Hepatocyte (in vitro differentiated cells): Measurements from ENCODE around the gene SEMA5A.

ENCODE experiments used
- EZH2 ChIP-seq: fragments of 200-600 bp; sonication (generic); IDR thresholded peaks from 2 replicates; pipeline ENCODE4 v1.6.1; 2016; ENCODE audit warnings: antibody characterized with exemption, mild to moderate bottlenecking, borderline replicate concordance
- TF ChIP-seq, protein P1 (sequence below): fragments of 200-600 bp; sonication (generic); IDR thresholded peaks from 2 replicates; pipeline ENCODE4 v1.5.1; 2016; ENCODE audit warnings: antibody characterized with exemption, mild to moderate bottlenecking; ENCODE audit not compliant: poor library complexity

DNA sequence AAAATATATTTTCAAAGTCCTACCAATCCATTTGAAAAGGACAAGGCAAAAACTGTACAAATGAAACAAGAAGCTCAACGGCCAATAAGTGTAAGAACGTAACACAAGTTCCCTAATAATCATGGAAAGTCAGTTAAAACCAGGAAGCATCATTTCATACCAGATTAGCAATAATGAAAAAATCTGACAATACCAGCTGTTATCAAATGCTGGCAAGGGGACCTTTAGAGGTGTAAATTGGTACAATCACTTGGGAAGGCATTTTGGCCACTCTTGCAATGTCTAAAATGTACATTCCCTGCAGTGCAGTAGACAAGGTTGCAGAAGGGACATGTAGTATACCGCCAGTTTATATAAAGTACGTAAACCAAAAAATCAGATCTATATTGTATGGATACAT, 10.1 kb upstream of the SEMA5A start:
- TF ChIP-seq, protein P1, sequence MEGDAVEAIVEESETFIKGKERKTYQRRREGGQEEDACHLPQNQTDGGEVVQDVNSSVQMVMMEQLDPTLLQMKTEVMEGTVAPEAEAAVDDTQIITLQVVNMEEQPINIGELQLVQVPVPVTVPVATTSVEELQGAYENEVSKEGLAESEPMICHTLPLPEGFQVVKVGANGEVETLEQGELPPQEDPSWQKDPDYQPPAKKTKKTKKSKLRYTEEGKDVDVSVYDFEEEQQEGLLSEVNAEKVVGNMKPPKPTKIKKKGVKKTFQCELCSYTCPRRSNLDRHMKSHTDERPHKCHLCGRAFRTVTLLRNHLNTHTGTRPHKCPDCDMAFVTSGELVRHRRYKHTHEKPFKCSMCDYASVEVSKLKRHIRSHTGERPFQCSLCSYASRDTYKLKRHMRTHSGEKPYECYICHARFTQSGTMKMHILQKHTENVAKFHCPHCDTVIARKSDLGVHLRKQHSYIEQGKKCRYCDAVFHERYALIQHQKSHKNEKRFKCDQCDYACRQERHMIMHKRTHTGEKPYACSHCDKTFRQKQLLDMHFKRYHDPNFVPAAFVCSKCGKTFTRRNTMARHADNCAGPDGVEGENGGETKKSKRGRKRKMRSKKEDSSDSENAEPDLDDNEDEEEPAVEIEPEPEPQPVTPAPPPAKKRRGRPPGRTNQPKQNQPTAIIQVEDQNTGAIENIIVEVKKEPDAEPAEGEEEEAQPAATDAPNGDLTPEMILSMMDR: no peak
- TF ChIP-seq EZH2: no peak
